ENCODE results near the gene SDS.

- TF ChIP-seq CTCF (IDR thresholded peaks at IDR 0.05; ENCODE audit: low read depth, low read length) (no peak), EZH2phosphoT487 (IDR thresholded peaks at IDR 0.05; ENCODE audit: low read depth) (no peak)
Observed at GRCh38 chr12:113407931-113408600, 4.4 kb upstream of the SDS start.

Data from OCI-LY3 (cell line).